GM18511 (cell line): Measurements from ENCODE around the gene FAM156A.
"Not testable (repeated sequence)": the region's sequence is repeated elsewhere in the genome, so short reads cannot be mapped to it uniquely, and the experiment has no call there.

Experiments
- ATAC-seq: cut with Tn5 transposase; IDR thresholded peaks from one replicate; pipeline ENCODE4 v1.9.1; 2021; ENCODE audit warnings: mild to moderate bottlenecking, moderate library complexity; ENCODE audit not compliant: unreplicated experiment

Gene FAM156A

GRCh38 chrX:52958113-52958959 lies at the start of gene FAM156A:
Gene FAM156A (minus strand): TSS chrX:52958518. CDS start chrX:52948588, 9,930 bp downstream.
- peak; percentile 84 for ATAC-seq

- ATAC-seq, result no peak
Measured at GRCh38 chrX:53005327-53005726, 47.0 kb upstream of the FAM156A start.

- no peak for ATAC-seq
Measured at GRCh38 chrX:53004811-53005210, 46.5 kb upstream of the FAM156A start.

- no peak for ATAC-seq
Measured at GRCh38 chrX:53004038-53004437, 45.7 kb upstream of the FAM156A start.

- no peak for ATAC-seq
Measured at GRCh38 chrX:53003111-53003510, 44.8 kb upstream of the FAM156A start.

GRCh38 chrX:53001958-53002357 lies 43.6 kb upstream of the FAM156A start:
- ATAC-seq, result no peak

GRCh38 chrX:53000447-53001135 lies 42.3 kb upstream of the FAM156A start:
- ATAC-seq, result no peak

- peak; percentile 1 for ATAC-seq
Measured at GRCh38 chrX:52995987-52996331, 37.6 kb upstream of the FAM156A start.

- ATAC-seq, result peak; percentile 96
Measured at GRCh38 chrX:52995135-52995986, 37.0 kb upstream of the FAM156A start.

- ATAC-seq, result no peak
Measured at GRCh38 chrX:52990848-52991247, 32.5 kb upstream of the FAM156A start.

- ATAC-seq, result peak; percentile 92
Measured at GRCh38 chrX:52990011-52990631, 31.8 kb upstream of the FAM156A start.

- no peak for ATAC-seq
Measured at GRCh38 chrX:52988985-52989917, 30.9 kb upstream of the FAM156A start.

GRCh38 chrX:52983321-52984000 lies 25.1 kb upstream of the FAM156A start:
- no peak for ATAC-seq

GRCh38 chrX:52979993-52980392 lies 21.7 kb upstream of the FAM156A start:
- ATAC-seq, result no peak

- no peak for ATAC-seq
Measured at GRCh38 chrX:52979568-52979967, 21.2 kb upstream of the FAM156A start.

GRCh38 chrX:52977953-52978352 lies 19.6 kb upstream of the FAM156A start:
- no peak for ATAC-seq

- ATAC-seq, result not testable (repeated sequence)
Measured at GRCh38 chrX:52975576-52975975, 17.3 kb upstream of the FAM156A start.

- not testable (repeated sequence) for ATAC-seq
Measured at GRCh38 chrX:52974336-52974992, 16.1 kb upstream of the FAM156A start.

- not testable (repeated sequence) for ATAC-seq
Measured at GRCh38 chrX:52967922-52968321, 9.6 kb upstream of the FAM156A start.
